ENCODE measurements around the gene KLHDC9. TPM values are rescaled to one million over a fixed set of nuclear protein-coding genes. Genes with fewer than 3 reads are reported as not detected.
A peak's percentile ranks its signal among the peaks of the same experiment; 100 is the strongest.

Gene KLHDC9
- total and polyA plus RNA-seq, 5 donors from 2014 or later: 0.28 to 0.46 TPM; not detected in 3

DNA sequence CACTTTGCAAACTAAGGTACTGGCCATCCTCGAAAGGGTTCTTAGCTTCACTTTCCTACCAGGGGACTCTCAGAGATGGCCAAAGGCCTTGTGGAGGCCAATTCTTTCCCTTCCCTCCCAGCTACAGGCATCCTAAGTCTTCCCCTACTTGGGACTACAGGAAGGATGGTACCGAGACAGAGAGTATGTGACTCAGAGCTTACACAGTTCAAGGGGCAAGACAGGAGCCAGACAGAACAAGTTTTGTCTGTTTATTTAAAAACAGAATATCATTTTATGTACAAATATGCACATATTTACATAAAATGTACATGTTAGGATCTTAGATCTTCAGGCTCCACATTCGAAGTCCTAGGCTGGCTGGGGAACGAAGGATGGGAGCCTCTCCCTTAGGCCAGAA, 27.4 kb upstream of the KLHDC9 start:
- Mint-ChIP-seq H3K27ac (peak overlapping the region in 2 of 3 donors; percentile 95 to 97), H3K4me1 (peaks cover 5 to 52% (median 26%) of the 10 kb centered on the region in 4 donors), H3K9me3 (no peaks in the 10 kb centered on the region), H3K4me3 (peak overlapping the region in 2 of 4 donors; percentile 54 to 98), H3K36me3 (peaks cover 13% of the 10 kb centered on the region), H3K27me3 (no peaks in the 10 kb centered on the region)
- Histone ChIP-seq H3K27ac (ENCODE audit: insufficient read depth, low read length, poor library complexity, severe bottlenecking) (peak overlapping the region; percentile 89), H3K9me3 (ENCODE audit: control insufficient read depth in 2 of 2, low read length in 2 of 2) (no peaks in the 10 kb centered on the region), H3K27me3 (ENCODE audit: control insufficient read depth, insufficient read depth, low read length) (no peaks in the 10 kb centered on the region), H3K36me3 (ENCODE audit: control insufficient read depth, insufficient read depth, low read length) (peaks cover 9% of the 10 kb centered on the region), H3K4me3 (ENCODE audit: low read depth, low read length) (no peak overlapping the region), H3K4me1 (ENCODE audit: control insufficient read depth, insufficient read depth, low read length, poor library complexity, severe bottlenecking) (peaks cover 57% of the 10 kb centered on the region)
- ATAC-seq (ENCODE audit: low read depth in 2 of 2) (no peak), DNase-seq (no peak)

DNA sequence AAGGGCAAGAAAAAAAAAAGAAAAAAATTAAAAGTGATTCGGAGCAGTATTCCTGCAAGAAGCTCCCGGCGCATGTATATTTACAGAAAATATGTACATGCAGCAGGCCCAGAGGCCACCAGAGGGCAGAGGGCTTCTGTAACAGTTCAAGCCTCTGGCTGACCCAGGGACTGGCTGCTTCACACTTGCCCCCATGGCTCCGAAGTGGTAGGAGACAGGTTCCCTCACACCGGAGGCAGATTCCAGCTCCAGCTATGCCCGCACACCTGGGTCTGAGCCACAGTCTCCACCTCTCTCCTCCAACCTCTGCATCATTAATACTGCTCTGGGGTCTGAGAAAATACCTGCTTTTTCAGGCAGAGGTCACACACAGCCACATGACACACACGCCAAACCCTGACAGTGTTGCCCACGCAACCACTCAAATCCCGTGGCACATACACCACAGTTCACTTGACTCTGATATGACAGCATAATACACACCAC, 26.2 kb upstream of the KLHDC9 start:
- Mint-ChIP-seq H3K27ac (peak overlapping the region in 2 of 3 donors; percentile 80 to 97), H3K36me3 (peaks cover 8% of the 10 kb centered on the region), H3K4me1 (peaks cover under 1 to 43% (median 21%) of the 10 kb centered on the region in 4 donors)

DNA sequence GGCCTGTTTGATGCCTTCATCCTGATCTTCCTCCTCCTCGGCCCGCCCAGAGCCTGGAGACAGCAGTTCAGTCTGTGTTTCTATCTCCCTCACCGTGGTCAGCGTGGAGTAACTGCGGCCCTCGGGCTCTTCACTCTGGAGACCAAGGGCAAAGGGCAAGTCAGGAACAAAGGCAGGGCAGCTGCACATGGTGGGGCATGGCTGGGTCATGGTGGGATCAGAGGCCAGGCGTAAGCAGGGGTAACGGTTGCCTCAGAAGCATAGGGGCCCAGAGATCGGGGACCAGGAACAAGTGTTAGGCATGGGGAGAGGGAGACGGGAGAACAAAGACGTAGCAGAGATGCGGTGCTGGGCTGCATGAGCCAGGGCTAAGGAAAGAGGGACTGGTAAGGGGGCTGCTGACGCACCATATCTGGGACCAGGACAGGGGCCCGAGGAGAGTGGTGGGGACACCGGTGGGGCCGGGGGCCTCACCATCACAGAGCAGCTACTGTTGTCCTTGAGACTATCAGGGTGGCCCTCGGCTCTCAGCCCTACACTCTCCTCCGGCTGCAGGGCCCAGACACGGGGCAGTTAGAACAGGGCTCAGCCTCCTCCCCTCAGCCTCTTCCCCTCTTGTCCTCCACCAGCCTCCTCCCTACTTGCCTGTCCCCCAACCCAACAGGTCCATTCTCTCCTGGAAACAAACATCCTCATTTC, 25.3 kb upstream of the KLHDC9 start:
- no peak overlapping the region for H3K4me3 Mint-ChIP-seq
- H3K36me3 Mint-ChIP-seq: peaks cover 6% of the 10 kb centered on the region
- peak overlapping the region in 1 of 3 donors; percentile 51 for H3K27ac Mint-ChIP-seq
- Histone ChIP-seq H3K27me3 (ENCODE audit: control insufficient read depth, insufficient read depth, low read length) (no peaks in the 10 kb centered on the region), H3K9me3 (ENCODE audit: control insufficient read depth in 2 of 2, low read length in 2 of 2) (no peaks in the 10 kb centered on the region), H3K4me3 (ENCODE audit: low read depth, low read length) (no peak overlapping the region), H3K27ac (ENCODE audit: insufficient read depth, low read length, poor library complexity, severe bottlenecking) (no peak overlapping the region), H3K36me3 (ENCODE audit: control insufficient read depth, insufficient read depth, low read length) (no peaks in the 10 kb centered on the region), H3K4me1 (ENCODE audit: control insufficient read depth, insufficient read depth, low read length, poor library complexity, severe bottlenecking) (peaks cover 37% of the 10 kb centered on the region)
- no peak for ATAC-seq (ENCODE audit: low read depth in 2 of 2)
- H3K9me3 Mint-ChIP-seq: no peaks in the 10 kb centered on the region
- no peaks in the 10 kb centered on the region for H3K27me3 Mint-ChIP-seq
- no peak for DNase-seq
- H3K4me1 Mint-ChIP-seq: peaks cover 0 to 33% (median 16%) of the 10 kb centered on the region in 4 donors

More for the DNA sequence above, 26.2 kb upstream of the KLHDC9 start:
- H3K4me3 Mint-ChIP-seq: peak overlapping the region in 3 of 4 donors; percentile 8 to 31 (median 19)
- H3K27me3 Mint-ChIP-seq: no peaks in the 10 kb centered on the region
- Histone ChIP-seq H3K27ac (ENCODE audit: insufficient read depth, low read length, poor library complexity, severe bottlenecking) (peak overlapping the region; percentile 89), H3K9me3 (ENCODE audit: control insufficient read depth in 2 of 2, low read length in 2 of 2) (no peaks in the 10 kb centered on the region), H3K36me3 (ENCODE audit: control insufficient read depth, insufficient read depth, low read length) (no peaks in the 10 kb centered on the region), H3K4me1 (ENCODE audit: control insufficient read depth, insufficient read depth, low read length, poor library complexity, severe bottlenecking) (peaks cover 45% of the 10 kb centered on the region), H3K27me3 (ENCODE audit: control insufficient read depth, insufficient read depth, low read length) (no peaks in the 10 kb centered on the region), H3K4me3 (ENCODE audit: low read depth, low read length) (no peak overlapping the region)
- DNase-seq (peak; percentile 27 to 64 (median 36)), ATAC-seq (ENCODE audit: low read depth in 2 of 2) (no peak)
- H3K9me3 Mint-ChIP-seq: no peaks in the 10 kb centered on the region

DNA sequence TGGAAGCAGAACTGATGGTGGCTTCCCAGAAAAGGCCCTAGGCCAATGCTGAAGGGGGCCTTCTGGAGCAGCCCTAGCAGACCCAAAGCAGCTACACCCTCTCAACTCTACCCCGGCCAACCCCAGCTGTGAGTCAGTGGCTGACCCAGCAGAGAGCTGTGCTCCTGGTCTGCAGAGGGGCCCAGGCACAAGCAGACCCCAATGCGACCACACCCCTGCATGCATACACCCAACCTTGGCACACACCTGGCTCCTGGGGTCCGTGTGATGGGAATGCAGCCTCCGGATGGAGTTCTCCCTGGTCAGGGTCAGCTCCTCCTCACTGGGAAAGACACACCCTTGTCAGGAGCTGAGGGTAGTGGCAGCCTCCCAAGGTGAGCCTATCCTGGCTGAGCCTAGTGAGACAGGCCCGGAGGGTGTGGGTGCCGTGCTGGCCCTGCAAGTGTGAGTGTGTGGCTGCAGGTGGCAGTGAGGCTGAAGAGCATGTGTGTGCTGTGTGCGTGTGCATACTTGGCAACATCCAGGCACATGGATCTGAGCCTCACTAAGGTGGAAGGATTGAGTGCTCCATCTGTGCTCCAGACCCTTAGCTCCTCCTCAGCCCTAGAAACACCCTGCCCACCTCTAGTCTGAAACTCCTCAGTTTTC, 24.6 kb upstream of the KLHDC9 start:
- DNase-seq: no peak
- no peaks in the 10 kb centered on the region for H3K27me3 ChIP-seq (ENCODE audit: control insufficient read depth, insufficient read depth, low read length)

DNA sequence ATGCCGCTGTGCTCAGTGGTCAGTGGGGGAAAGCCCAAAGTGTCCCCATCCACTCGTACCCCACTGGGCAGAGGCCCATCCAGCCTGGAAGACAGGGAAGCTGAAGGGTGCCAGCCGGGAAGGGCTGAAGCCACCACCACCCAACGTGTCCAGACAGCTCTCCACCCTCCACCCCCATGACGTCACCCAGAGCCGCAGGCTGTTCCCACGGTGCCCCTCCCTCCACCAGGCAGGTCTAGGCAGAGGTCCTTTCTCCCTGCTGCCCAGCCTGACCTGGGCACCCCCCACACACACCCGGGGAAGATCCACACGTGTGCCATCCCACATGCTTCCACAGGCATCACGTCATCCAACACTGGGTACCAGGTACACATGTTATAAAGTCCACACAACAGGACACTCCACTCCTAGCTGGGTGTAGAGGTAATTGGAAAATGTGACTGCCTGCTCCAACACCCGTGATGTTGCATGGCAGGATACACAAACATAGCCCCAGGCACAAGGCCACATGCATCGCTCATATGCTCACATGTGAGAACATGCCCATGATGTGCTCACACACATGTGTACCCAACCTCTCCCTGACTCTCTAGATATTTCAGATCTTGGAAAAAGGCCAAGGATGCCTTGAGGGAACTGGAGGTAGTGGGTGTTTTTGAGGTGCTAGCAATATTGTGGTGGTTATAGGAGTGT, 23.3 kb upstream of the KLHDC9 start:
- Mint-ChIP-seq H3K4me3 (peak overlapping the region in 1 of 4 donors; percentile 38), H3K4me1 (peaks cover 0 to 28% (median 12%) of the 10 kb centered on the region in 4 donors), H3K9me3 (peaks cover 0 to 2% (median 0%) of the 10 kb centered on the region in 7 donors), H3K27ac (peak overlapping the region in 1 of 3 donors; percentile 42), H3K27me3 (peaks cover 5% of the 10 kb centered on the region), H3K36me3 (no peaks in the 10 kb centered on the region)
- ATAC-seq (ENCODE audit: low read depth in 2 of 2) (no peak), DNase-seq (no peak)
- Histone ChIP-seq H3K27ac (ENCODE audit: insufficient read depth, low read length, poor library complexity, severe bottlenecking) (no peak overlapping the region), H3K36me3 (ENCODE audit: control insufficient read depth, insufficient read depth, low read length) (no peaks in the 10 kb centered on the region), H3K27me3 (ENCODE audit: control insufficient read depth, insufficient read depth, low read length) (no peaks in the 10 kb centered on the region), H3K4me3 (ENCODE audit: low read depth, low read length) (no peak overlapping the region), H3K9me3 (ENCODE audit: control insufficient read depth in 2 of 2, low read length in 2 of 2) (no peaks in the 10 kb centered on the region), H3K4me1 (ENCODE audit: control insufficient read depth, insufficient read depth, low read length, poor library complexity, severe bottlenecking) (peaks cover 23% of the 10 kb centered on the region)

More for the DNA sequence above, 24.6 kb upstream of the KLHDC9 start:
- Mint-ChIP-seq H3K4me3 (no peak overlapping the region), H3K27me3 (peaks cover 5% of the 10 kb centered on the region), H3K4me1 (peaks cover 0 to 28% (median 13%) of the 10 kb centered on the region in 4 donors), H3K27ac (peak overlapping the region in 2 of 3 donors; percentile 31 to 66), H3K36me3 (no peaks in the 10 kb centered on the region), H3K9me3 (no peaks in the 10 kb centered on the region)
- Histone ChIP-seq H3K4me1 (ENCODE audit: control insufficient read depth, insufficient read depth, low read length, poor library complexity, severe bottlenecking) (peaks cover 32% of the 10 kb centered on the region), H3K27ac (ENCODE audit: insufficient read depth, low read length, poor library complexity, severe bottlenecking) (no peak overlapping the region), H3K4me3 (ENCODE audit: low read depth, low read length) (no peak overlapping the region), H3K36me3 (ENCODE audit: control insufficient read depth, insufficient read depth, low read length) (no peaks in the 10 kb centered on the region), H3K9me3 (ENCODE audit: control insufficient read depth in 2 of 2, low read length in 2 of 2) (no peaks in the 10 kb centered on the region)
- no peak for ATAC-seq (ENCODE audit: low read depth in 2 of 2)

DNA sequence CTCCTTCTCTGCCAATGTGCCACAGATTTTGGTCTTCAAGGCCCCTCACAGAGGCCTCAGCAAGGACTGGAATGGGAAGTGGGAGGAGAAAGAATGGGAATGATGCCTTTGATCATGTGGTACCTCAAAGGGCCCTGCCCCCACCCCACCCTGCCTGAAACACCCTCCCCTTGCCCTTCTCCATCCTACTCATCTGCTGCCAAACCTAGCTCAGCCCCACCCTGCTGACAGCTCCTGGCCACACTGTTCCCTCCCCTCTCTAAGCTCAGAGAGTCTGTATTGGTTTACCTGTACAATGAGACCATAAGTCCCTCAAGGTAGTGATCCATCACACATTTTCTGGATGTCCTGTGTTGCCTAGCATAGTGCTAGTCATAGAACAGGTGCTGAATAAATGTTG, 21.8 kb upstream of the KLHDC9 start:
- no peaks in the 10 kb centered on the region for H3K27me3 ChIP-seq (ENCODE audit: control insufficient read depth, insufficient read depth, low read length)
- no peaks in the 10 kb centered on the region for H3K9me3 ChIP-seq (ENCODE audit: control insufficient read depth in 2 of 2, low read length in 2 of 2)
- no peak overlapping the region for H3K4me3 ChIP-seq (ENCODE audit: low read depth, low read length)
- DNase-seq: no peak
- H3K27ac Mint-ChIP-seq: no peak overlapping the region
- H3K4me1 ChIP-seq (ENCODE audit: control insufficient read depth, insufficient read depth, low read length, poor library complexity, severe bottlenecking): peaks cover 7% of the 10 kb centered on the region
- peaks cover 5% of the 10 kb centered on the region for H3K27me3 Mint-ChIP-seq
- no peaks in the 10 kb centered on the region for H3K36me3 ChIP-seq (ENCODE audit: control insufficient read depth, insufficient read depth, low read length)
- H3K4me3 Mint-ChIP-seq: no peak overlapping the region
- no peaks in the 10 kb centered on the region for H3K36me3 Mint-ChIP-seq
- ATAC-seq (ENCODE audit: low read depth in 2 of 2): no peak
- peaks cover 0 to 2% (median 0%) of the 10 kb centered on the region in 7 donors for H3K9me3 Mint-ChIP-seq
- no peak overlapping the region for H3K27ac ChIP-seq (ENCODE audit: insufficient read depth, low read length, poor library complexity, severe bottlenecking)
- H3K4me1 Mint-ChIP-seq: peaks cover 0 to 13% (median 5%) of the 10 kb centered on the region in 4 donors

DNA sequence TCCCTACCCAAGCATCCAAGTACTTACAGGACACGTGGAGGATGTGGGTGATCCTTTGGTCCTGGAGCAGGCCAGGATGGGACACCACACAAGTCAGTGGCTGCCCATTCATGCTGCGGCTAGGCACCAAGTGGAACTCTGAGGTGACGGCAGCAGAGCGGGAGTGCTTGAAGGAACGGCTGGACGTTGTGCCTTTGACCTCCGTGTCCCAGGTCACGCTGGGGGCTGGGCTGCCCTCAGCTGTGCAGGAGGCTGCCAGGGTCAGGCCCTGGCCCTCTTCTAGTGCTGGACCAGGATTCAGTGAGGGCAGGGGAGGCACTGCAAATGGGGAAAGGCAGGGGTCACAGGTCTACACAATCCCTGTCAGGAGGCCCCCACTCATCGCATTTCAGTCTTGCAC, 20.7 kb upstream of the KLHDC9 start:
- H3K4me3 ChIP-seq (ENCODE audit: low read depth, low read length): no peak overlapping the region
- H3K4me1 Mint-ChIP-seq: peaks cover 0 to 5% (median 0%) of the 10 kb centered on the region in 4 donors
- H3K36me3 Mint-ChIP-seq: no peaks in the 10 kb centered on the region
- peaks cover 0 to 2% (median 0%) of the 10 kb centered on the region in 7 donors for H3K9me3 Mint-ChIP-seq
- H3K27me3 ChIP-seq (ENCODE audit: control insufficient read depth, insufficient read depth, low read length): no peaks in the 10 kb centered on the region
- no peaks in the 10 kb centered on the region for H3K9me3 ChIP-seq (ENCODE audit: control insufficient read depth in 2 of 2, low read length in 2 of 2)
- no peaks in the 10 kb centered on the region for H3K4me1 ChIP-seq (ENCODE audit: control insufficient read depth, insufficient read depth, low read length, poor library complexity, severe bottlenecking)
- H3K4me3 Mint-ChIP-seq: no peak overlapping the region
- no peak for DNase-seq
- H3K27me3 Mint-ChIP-seq: peaks cover 5% of the 10 kb centered on the region
- no peak overlapping the region for H3K27ac Mint-ChIP-seq
- no peaks in the 10 kb centered on the region for H3K36me3 ChIP-seq (ENCODE audit: control insufficient read depth, insufficient read depth, low read length)
- ATAC-seq (ENCODE audit: low read depth in 2 of 2): no peak
- no peak overlapping the region for H3K27ac ChIP-seq (ENCODE audit: insufficient read depth, low read length, poor library complexity, severe bottlenecking)
